Activated T-cell treated with anti-CD3 and anti-CD28 coated beads, Interleukin-2, amount 50 U/mL, for 24 hours (primary cell): ENCODE results near the gene KRTAP10-1.

Experiments
- DNase-seq: peaks from one replicate; pipeline ENCODE4 v3.0.0-alpha.2; 2020
- H3K27ac Mint-ChIP-seq: 2 replicates; pipeline ENCODE4 v1.8.0; 2020; ENCODE audit warnings: mild to moderate bottlenecking, mixed read lengths
- H3K27me3 Mint-ChIP-seq: 2 replicates; pipeline ENCODE4 v1.8.0; 2020; ENCODE audit warnings: mixed read lengths
- H3K36me3 Mint-ChIP-seq: 2 replicates; pipeline ENCODE4 v1.8.0; 2020; ENCODE audit warnings: low read depth, mixed read lengths
- H3K4me1 Mint-ChIP-seq: 2 replicates; pipeline ENCODE4 v1.8.0; 2020; ENCODE audit warnings: low read depth, mixed read lengths
- H3K4me3 Mint-ChIP-seq: 2 replicates; pipeline ENCODE4 v1.8.0; 2020; ENCODE audit warnings: mild to moderate bottlenecking, moderate library complexity, mixed read lengths
- H3K9me3 Mint-ChIP-seq: 2 replicates; pipeline ENCODE4 v1.8.0; 2020; ENCODE audit warnings: mixed read lengths

KRTAP10-1 gene

GRCh38 chr21:44492567-44493385 lies 47.2 kb downstream of the KRTAP10-1 start:
- H3K4me3 Mint-ChIP-seq = no peak overlapping the region
- H3K27ac Mint-ChIP-seq = no peak overlapping the region
- peaks cover 12% of the 10 kb centered on the region for H3K9me3 Mint-ChIP-seq
- no peaks in the 10 kb centered on the region for H3K4me1 Mint-ChIP-seq
- H3K27me3 Mint-ChIP-seq = peaks cover 20% of the 10 kb centered on the region
- H3K36me3 Mint-ChIP-seq = no peaks in the 10 kb centered on the region
- DNase-seq = no peak

GRCh38 chr21:44490816-44491215 lies 49.2 kb downstream of the KRTAP10-1 start:
- peaks cover 8% of the 10 kb centered on the region for H3K4me1 Mint-ChIP-seq
- H3K9me3 Mint-ChIP-seq = peaks cover 12% of the 10 kb centered on the region
- no peak overlapping the region for H3K27ac Mint-ChIP-seq
- no peaks in the 10 kb centered on the region for H3K36me3 Mint-ChIP-seq
- H3K27me3 Mint-ChIP-seq = peaks cover 13% of the 10 kb centered on the region
- DNase-seq = no peak
- H3K4me3 Mint-ChIP-seq = no peak overlapping the region

- DNase-seq = no peak
- H3K27ac Mint-ChIP-seq = no peak overlapping the region
- peaks cover 9% of the 10 kb centered on the region for H3K27me3 Mint-ChIP-seq
- H3K4me1 Mint-ChIP-seq = peaks cover 10% of the 10 kb centered on the region
- H3K9me3 Mint-ChIP-seq = peaks cover 12% of the 10 kb centered on the region
- no peaks in the 10 kb centered on the region for H3K36me3 Mint-ChIP-seq
- H3K4me3 Mint-ChIP-seq = no peak overlapping the region
These were observed 49.6 kb downstream of the KRTAP10-1 start for GRCh38 chr21:44490405-44490804.

- Mint-ChIP-seq H3K4me3 (no peak overlapping the region), H3K27me3 (peaks cover 7% of the 10 kb centered on the region), H3K9me3 (peaks cover 12% of the 10 kb centered on the region), H3K4me1 (peaks cover 12% of the 10 kb centered on the region), H3K36me3 (no peaks in the 10 kb centered on the region), H3K27ac (no peak overlapping the region)
- DNase-seq = no peak
These were observed 50.0 kb downstream of the KRTAP10-1 start for GRCh38 chr21:44489962-44490361.
